GM12892 (cell line): ENCODE measurements around the gene CCDC24.

Source experiments
- POLR2A ChIP-seq: IDR thresholded peaks from 2 replicates; pipeline ENCODE4 v1.6.1; 2011; ENCODE audit warnings: low read depth, low read length, control low read depth
- POLR2AphosphoS5 ChIP-seq: IDR thresholded peaks from 2 replicates; pipeline ENCODE4 v1.6.1; 2011; ENCODE audit warnings: low read depth, low read length, control low read depth
- TAF1 ChIP-seq: IDR thresholded peaks from 2 replicates; pipeline ENCODE4 v1.6.1; 2011; ENCODE audit warnings: low read depth, mild to moderate bottlenecking, control low read depth, low read length, borderline replicate concordance

DNA sequence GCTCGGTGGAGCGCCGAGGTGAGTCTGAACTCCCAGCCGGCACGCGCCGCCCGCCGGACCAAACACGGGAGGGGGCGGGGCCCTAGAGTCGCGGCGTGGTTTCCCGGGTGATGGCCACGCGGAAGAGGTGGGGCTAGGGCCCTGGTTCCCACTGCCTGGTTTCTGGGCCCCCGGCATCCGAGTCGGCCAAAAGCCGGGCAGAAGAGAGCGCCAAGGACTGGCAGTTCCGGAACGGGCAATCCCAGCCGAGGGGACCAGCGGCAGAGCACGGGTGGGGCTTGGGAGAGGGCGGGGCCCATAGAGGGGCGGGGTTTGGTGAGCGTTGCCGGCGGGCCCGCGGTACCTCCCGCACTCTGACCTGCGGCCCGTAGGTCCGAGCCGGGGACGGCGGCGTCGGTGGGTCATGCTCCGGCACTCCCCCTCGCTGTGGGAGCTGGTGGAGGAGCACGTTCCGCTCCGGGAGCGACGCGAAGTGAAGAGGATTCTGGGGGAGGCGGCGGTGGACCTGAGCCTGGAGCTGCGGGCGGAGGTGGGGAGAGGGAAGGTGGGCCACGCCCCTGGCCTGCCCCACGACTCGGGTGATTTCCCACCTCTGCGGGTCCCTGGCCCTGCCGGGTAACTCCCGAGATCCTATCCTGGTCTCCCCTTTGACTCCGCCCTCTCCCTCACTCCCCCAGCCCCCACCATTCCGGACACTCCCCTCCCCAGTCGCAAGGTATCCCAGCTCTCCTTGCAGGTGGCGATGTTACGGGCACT is at the start of gene CCDC24:
- TF ChIP-seq POLR2A (0 out of 2 replicates have a peak, but pooled peaks have one; percentile 53), POLR2AphosphoS5 (no peak), TAF1 (0 out of 2 replicates have a peak, but pooled peaks have one; percentile 18)
